ENCODE results near the gene DNAH8. TPM values are rescaled to one million over a fixed set of nuclear protein-coding genes. Genes with fewer than 3 reads are reported as not detected.

The DNAH8 gene
- total RNA-seq, 1 experiment from 2014 or later: not detected

GRCh38 chr6:39020136-39020535, 305.0 kb downstream of the DNAH8 start:
- in situ Hi-C loops (cut with HindIII; ENCODE audit: low sequenced_read_pairs): no loop called here
- no peak for DNase-seq (ENCODE audit: low spot score)

GRCh38 chr6:39021041-39021440, 305.9 kb downstream of the DNAH8 start:
- no peak for DNase-seq (ENCODE audit: low spot score)
- in situ Hi-C loops (cut with HindIII; ENCODE audit: low sequenced_read_pairs): no loop called here

GRCh38 chr6:39021779-39022178, 306.7 kb downstream of the DNAH8 start:
- in situ Hi-C loops (cut with HindIII; ENCODE audit: low sequenced_read_pairs): no loop called here
- DNase-seq (ENCODE audit: low spot score): no peak

DNA sequence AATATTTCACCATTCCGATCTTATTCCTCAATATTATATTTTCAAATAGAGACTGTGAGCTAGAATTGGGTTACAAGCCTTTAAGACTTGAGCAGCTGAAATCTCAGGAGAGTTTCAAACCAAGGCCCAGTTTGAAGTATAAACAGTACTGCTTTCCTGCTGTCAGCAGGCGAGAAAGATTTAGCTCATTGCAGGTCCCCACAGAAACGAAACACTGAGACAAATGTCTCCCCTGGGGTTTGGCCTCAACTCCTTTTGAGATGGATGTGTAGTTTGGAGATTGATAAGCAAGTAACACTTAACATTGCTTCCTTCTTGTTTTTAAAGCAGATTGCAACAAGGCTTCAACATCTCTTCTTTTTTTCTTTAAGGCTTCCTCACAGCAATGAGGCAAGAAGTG, 311.1 kb downstream of the DNAH8 start:
- in situ Hi-C loops (cut with HindIII; ENCODE audit: low sequenced_read_pairs): no loop called here

DNA sequence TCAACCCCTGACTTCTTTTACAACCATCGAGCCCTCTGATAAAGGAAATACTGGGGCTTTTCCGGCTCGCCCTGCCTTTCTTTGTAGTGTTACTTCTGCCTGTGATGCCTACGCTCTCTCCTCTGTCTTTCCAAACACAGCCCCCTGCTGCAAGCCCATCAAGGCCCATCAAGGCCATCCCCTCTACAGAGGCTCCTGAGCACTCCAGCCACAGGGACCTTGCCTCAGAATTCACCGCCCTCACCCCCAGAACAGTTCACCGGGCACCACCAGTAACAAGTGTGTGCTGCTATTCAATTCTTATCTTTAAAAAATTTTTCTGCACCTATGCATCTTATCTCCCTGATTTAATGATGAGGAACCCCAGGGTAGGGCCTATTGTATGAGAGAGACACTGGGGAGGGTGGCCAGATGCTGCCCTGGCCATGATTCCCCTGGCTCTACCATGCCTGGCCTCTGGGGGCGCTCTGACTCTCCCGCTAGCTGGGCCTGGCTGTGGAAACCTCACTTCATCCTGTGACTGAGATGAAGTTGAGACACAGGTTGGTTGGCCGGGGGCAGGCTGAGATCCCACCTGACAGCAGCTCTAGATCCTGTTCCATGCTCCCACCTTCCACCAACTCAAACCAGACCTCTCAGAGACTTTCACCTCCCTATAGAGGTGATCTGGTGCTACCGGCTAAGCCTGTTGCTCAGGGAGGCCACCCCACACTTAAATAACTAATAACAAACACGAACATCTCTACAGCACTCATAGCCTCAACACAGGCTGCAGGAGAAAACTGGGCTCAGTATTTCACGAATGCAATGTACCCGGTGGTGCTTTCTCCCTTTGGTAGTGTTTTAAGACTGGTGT, 314.3 kb downstream of the DNAH8 start:
- in situ Hi-C loops (cut with HindIII; ENCODE audit: low sequenced_read_pairs): no loop called here
- DNase-seq (ENCODE audit: low spot score): no peak

More for the DNA sequence above, 311.1 kb downstream of the DNAH8 start:
- DNase-seq (ENCODE audit: low spot score): no peak

DNA sequence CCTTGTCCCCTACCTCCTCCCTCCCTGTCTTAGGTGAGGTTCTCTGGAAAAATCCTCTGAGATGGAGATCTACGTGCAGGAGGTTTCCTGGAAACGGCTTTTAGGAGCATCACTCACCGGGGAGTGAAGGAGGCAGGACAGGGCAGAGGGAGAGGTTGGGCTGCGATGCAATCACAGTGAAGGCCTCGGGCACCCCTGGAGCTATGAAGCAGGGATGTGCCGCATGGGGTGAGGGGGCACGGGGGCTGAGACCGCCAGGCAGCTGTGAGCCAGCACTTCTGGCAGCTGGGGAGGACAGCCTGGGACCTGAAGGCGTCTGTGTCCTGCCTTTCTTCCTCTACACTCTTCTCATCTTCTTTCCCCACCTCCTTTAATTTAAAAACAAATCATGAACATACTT, 320.6 kb downstream of the DNAH8 start:
- in situ Hi-C loops (cut with HindIII; ENCODE audit: low sequenced_read_pairs): no loop called here
- no peak for DNase-seq (ENCODE audit: low spot score)

GRCh38 chr6:39037082-39037508, 322.0 kb downstream of the DNAH8 start:
- in situ Hi-C loops (cut with HindIII; ENCODE audit: low sequenced_read_pairs): no loop called here
- DNase-seq (ENCODE audit: low spot score): no peak

DNA sequence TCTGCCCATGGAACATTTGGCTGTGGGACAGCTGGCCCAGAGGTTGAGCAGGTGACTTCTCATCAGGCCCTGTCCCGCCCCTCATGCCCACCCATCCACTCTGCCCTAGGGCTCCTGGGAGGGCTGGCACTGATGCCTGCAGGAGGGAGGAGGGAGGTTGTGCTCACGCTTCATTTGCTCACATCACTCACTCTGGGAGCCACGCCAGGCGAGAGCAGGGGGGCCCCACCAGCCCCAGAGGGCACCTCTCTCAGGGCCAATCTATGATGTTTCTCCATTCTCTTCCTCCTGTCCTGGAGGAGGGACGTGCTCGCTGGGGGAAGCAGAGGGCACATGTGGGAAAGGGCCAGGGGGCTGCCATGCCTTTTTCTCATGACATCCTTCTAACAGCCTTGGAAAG, 322.6 kb downstream of the DNAH8 start:
- in situ Hi-C loops (cut with HindIII; ENCODE audit: low sequenced_read_pairs): no loop called here
- DNase-seq (ENCODE audit: low spot score): no peak

DNA sequence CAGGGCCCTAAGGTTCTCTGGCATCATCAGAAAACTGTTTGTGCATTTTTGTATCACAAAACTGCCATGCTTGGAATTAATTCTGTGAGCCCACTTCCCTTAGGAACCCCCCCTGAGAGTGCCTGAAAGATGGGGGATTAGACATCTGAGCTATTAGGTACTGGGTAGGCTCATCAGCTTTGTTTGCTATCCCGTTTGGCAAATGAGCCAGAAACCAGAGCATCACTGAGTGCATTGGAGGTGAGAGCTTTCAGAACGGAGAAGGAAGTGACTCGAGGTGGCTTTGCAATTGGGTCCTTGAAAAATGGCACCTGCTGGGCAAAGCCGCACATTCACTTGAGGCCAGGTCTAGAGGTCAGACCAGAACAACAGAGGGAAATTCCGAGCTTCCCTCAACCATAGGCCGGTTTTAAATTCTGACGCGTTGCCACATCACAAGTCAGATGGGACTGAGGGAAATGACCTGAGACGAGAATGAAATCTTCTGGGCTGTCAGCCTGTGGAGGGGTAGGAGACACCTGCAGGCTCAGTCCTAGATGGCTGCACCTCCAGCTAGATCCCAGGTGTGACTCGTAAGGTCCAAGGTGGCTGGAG, 325.1 kb downstream of the DNAH8 start:
- DNase-seq (ENCODE audit: low spot score): no peak

DNA sequence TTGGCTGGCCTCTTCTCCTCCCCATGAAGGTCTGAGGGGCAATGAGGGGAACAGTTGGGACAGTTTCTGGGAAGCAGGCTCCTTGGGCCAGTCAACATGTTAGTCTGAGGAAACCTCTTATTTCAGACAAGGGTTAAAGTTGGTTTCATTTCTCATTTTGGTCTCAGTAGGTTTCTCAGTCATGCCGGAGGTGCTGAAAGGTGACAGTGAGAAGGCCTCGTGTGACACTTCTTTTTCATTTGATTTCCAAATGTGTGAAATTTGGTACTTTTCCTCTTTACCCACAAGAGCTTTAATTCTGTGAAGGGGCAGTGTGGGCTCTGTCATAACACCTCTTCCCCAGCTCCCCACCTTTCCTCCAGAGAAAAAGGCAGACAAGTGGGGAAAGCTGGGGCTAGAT, 326.0 kb downstream of the DNAH8 start:
- DNase-seq (ENCODE audit: low spot score): no peak
- in situ Hi-C loops (cut with HindIII; ENCODE audit: low sequenced_read_pairs): no loop called here

More for the DNA sequence above, 325.1 kb downstream of the DNAH8 start:
- in situ Hi-C loops (cut with HindIII; ENCODE audit: low sequenced_read_pairs): no loop called here

- no peak for DNase-seq (ENCODE audit: low spot score)
- in situ Hi-C loops (cut with HindIII; ENCODE audit: low sequenced_read_pairs): no loop called here
Measured at GRCh38 chr6:39043776-39044175, 328.7 kb downstream of the DNAH8 start.

- in situ Hi-C loops (cut with HindIII; ENCODE audit: low sequenced_read_pairs): no loop called here
- DNase-seq (ENCODE audit: low spot score): no peak
Measured at GRCh38 chr6:39044181-39044580, 329.1 kb downstream of the DNAH8 start.

DNA sequence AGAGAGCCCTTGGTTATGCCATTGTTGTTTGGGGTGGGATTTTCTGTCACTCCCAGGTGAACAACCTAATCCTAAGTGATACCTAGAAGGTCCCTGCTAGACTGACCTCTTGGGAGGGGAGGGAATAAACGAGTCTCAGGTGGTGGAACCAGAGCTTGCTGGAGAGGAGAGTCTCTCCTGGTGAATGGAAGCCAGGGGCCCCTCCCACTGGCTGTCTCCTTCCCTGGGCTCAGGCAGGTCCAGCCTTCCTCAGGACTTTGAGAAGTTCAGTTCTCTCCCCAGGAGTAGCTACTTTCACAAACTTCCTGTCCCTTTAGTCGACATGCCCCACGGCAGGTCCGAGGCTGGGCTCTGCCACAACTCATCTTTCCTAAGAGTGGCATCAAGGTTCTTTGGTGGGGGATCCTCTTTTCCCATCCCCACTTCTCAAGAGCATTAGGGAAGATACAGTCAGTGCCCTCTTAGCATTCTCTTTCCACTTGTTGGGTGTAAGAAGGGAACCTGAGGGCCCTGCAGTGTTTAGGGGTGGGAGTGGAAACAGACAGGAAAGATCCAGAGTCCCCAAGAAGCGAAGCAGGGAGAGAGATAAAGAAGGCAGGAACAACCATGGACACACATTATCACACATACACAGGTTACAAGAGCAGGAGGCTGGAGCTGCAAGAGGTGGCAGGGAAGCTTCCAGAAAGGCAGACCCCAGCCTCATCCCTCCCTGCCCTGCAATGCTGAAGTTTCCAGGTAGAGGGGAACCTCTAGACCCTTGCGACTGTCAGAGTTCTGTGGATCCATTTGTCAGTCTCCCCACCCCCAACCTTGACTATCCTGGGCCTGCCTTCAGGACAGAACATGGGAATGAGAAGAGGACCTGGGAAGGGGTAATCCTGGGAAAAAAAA, 332.6 kb downstream of the DNAH8 start:
- no peak for DNase-seq (ENCODE audit: low spot score)
- in situ Hi-C loops (cut with HindIII; ENCODE audit: low sequenced_read_pairs): no loop called here

DNA sequence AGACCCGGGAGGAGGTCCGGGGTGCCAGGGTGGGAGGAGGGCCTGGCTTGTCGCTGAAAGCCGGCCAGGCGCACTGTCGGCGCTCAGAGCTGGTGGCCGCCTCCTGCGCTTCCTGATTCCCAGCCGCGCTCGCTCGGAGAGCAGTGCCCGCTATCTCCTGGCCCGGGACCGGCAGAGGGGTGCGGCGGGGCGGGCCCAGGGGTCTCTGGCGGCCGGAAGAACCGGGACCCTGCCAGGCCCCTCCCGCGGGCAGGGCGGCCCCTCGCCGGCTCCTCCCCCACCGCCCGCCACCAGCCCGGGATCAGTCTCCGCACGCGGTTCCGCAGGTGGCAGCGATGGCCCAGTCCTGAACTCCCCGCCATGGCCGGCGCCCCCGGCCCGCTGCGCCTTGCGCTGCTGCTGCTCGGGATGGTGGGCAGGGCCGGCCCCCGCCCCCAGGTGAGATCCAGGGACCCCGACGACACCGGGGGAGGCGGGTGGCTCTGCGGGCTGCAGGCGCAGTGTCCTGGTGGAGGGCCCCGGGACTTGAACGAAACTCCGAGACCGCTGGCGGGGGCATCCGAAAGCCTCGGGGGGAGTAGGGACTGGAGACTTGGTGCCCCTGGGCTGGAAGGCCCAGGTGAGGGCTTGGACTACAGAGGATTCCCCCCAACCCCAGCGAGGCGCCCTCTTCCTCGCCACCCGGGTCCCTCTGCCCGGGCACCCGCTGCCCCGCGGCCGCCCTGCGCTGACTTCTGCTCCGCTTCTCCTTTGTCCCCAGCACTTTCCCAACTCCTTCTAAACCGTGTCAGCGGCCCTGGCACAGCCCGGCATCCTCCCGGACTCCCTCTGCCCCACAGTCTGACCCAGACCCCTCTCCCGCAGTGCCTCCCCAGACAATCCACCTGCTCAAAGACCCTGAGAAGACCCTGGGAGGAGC, 333.6 kb downstream of the DNAH8 start, which contains the start of gene GLP1R:
TSS of gene GLP1R (plus strand) at position 301 of the 919 bp plus-strand sequence. CDS start at position 361, 60 bp downstream.
- no peak for DNase-seq (ENCODE audit: low spot score)
- in situ Hi-C loops (cut with HindIII; ENCODE audit: low sequenced_read_pairs): no loop called here

GRCh38 chr6:39049575-39050283, 334.6 kb downstream of the DNAH8 start:
- in situ Hi-C loops (cut with HindIII; ENCODE audit: low sequenced_read_pairs): no loop called here
- DNase-seq (ENCODE audit: low spot score): no peak

DNA sequence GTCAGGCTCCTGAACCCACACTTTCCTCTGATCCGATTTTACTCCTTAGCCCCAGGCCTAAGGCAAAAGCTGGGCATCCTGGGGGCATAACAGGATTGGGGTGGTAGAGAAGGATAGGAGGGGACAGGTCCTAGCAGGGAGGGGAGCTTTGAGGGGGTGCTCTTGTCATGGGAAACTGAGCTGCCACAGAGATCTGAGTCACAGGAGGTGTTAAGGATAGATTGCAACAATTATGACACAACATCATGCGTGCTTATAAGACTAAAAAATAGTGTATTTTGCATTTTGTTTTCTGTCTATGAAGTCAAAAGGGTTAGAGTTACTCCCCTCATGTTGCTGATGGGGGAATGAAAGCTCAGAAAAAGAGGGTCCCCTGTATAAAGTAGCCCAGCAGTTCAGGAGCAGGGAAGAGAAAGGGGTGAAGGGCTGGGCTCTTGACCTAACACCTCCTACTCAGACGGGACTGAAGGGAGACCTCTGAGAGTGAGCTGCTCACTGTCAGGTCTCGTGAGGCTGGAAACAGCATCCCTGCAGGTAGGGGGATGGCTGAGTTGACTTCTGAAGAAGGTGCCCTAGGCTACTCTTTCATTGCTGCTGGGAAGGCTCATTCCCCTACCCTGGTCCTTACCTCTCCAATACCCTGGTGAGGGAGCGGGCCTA, 335.5 kb downstream of the DNAH8 start:
- in situ Hi-C loops (cut with HindIII; ENCODE audit: low sequenced_read_pairs): no loop called here
- no peak for DNase-seq (ENCODE audit: low spot score)

GRCh38 chr6:39051399-39052122, 336.4 kb downstream of the DNAH8 start:
- in situ Hi-C loops (cut with HindIII; ENCODE audit: low sequenced_read_pairs): no loop called here
- no peak for DNase-seq (ENCODE audit: low spot score)

Data from G401 (cell line).